Measurements from ENCODE around the gene TIPRL.
"Not testable (repeated sequence)": the region's sequence is repeated elsewhere in the genome, so short reads cannot be mapped to it uniquely, and the experiment has no call there.

TIPRL gene

GRCh38 chr1:168159251-168159650 is 19.5 kb upstream of the TIPRL start:
- no peak for DNase-seq (ENCODE audit: low read depth in 3 of 3)

DNA sequence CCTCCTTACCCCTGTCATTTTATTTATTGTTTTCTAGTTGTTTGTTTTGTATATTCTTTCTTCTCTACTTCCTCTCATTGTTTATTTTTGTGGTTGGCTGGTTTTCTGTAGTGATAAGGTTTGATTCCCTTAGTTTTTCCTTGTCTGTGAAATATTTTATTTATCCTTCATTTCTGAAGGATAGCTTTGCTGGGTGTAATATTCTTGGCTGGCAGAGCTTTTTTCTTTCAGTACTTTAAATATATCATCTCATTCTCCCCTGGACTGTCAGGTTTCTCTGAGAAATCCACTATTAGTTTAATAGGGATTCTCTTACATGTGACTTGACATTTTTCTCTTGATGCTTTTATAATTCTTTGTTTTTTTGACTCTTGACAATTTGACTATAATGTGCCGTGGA is 18.8 kb upstream of the TIPRL start:
- DNase-seq (ENCODE audit: low read depth in 3 of 3) = no peak

DNA sequence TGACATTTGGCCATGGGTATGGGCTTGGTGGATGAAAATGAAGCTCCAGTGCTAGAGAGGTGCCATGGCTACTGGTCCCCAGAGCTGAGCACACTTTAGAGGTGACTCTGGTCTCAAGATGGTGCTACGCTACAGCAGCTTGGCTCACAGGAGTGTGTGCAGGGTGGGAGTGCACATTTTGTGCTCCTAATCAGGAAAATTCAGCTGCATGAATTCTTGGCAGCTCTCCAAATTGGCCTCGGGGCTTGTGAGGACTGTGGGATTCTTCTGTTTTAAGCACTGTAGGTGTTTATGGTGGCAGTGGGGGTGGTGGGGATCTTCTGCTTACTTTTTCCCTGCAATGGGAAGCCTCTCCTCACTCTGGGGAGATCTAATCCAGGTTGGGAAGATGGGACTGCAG is 17.3 kb upstream of the TIPRL start:
- no peak for DNase-seq (ENCODE audit: low read depth in 3 of 3)

GRCh38 chr1:168163670-168164069 is 15.1 kb upstream of the TIPRL start:
- no peak for DNase-seq (ENCODE audit: low read depth in 3 of 3)

GRCh38 chr1:168164771-168165170 is 14.0 kb upstream of the TIPRL start:
- DNase-seq (ENCODE audit: low read depth in 3 of 3) = no peak

- DNase-seq (ENCODE audit: low read depth in 3 of 3) = no peak
Observed at GRCh38 chr1:168167806-168168205, 11.0 kb upstream of the TIPRL start.

- DNase-seq (ENCODE audit: low read depth in 3 of 3) = no peak
Observed at GRCh38 chr1:168170564-168171508, 7.9 kb upstream of the TIPRL start.

DNA sequence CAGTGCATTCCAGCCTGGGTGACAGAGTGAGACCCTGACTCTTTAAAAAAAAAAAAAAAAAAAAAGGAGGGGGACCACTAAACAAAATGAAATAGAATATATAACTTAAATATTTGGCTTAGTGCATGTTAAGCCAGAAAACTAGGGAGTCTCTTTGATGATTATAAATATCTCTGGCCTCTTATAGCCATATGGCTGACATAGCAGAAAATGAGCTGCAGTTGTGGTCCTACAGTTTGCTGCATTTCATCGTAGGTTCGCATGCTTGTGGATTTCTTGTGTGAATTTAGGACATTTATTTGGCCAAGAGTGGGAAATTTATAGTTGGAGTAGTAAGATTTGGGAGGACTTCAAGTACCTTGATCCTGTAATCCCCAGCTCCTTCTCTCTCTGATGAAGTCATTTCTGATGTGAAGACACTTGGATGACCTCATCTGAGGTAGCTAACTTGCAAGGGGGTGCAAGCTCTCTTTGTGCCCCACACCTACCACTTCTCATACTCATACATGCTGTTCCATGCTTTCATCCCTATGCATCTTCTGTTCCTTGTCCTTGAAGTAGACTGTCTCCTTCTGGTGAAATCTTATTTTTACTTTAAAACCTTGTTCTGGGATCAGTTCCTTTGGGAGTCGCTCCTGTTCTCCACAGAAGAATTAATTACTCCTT is 6.4 kb upstream of the TIPRL start:
- DNase-seq (ENCODE audit: low read depth in 3 of 3) = no peak

- no peak for DNase-seq (ENCODE audit: low read depth in 3 of 3)
Observed at GRCh38 chr1:168178227-168178637, 530 bp upstream of the TIPRL start.

DNA sequence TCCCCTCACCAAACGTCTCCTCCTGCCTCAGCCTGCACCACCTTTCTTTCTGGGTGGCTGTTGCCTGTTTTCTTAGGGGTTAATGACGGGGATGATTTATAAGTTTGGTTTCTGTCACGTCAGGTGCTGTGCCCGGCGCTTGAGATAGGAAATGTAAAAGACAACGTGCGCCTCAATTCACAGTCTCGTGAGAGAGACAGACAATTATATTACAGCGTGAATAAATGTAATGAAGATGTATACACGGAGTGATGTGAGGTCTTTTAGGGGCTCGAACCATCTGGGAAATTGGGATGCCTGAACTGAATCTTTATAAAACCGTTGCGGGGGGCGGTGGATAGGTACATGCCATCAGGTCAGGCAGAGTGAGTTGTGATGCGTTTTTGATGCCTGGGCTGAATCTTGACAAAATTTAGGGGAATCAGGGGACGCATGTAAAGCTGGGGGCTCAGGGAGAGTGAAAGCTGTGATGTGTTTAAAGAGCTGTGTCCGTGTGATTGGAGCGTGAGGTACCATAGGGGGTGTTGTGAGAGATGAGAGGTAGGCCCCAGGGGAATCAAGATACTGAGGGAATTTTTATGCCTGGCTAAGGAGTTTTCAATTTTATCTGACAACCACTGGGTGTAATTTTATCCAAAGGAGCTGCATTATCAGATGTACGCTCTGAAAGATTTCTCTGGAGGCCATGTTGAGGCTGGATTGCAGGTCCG is 831 bp downstream of the TIPRL start:
- DNase-seq (ENCODE audit: low read depth in 3 of 3) = no peak

DNA sequence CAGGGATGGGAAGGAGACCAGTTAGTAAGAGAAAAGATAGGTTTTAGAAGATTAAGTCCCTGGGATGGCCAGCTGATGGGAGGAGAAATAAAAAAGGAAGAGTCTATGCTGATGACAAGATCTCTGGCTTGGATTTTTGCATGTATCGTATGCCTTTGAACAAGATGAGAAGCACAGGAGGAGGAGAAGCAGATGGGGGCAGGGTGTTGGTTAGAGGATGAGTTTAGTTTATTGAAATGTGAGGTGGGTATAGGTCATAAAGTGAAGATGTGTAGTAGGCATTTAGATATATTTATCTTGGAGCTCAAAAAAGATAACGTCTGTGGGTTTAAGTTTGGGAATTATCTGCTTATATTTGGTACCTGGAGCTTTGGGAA is 1.4 kb downstream of the TIPRL start:
- no peak for DNase-seq (ENCODE audit: low read depth in 3 of 3)

DNA sequence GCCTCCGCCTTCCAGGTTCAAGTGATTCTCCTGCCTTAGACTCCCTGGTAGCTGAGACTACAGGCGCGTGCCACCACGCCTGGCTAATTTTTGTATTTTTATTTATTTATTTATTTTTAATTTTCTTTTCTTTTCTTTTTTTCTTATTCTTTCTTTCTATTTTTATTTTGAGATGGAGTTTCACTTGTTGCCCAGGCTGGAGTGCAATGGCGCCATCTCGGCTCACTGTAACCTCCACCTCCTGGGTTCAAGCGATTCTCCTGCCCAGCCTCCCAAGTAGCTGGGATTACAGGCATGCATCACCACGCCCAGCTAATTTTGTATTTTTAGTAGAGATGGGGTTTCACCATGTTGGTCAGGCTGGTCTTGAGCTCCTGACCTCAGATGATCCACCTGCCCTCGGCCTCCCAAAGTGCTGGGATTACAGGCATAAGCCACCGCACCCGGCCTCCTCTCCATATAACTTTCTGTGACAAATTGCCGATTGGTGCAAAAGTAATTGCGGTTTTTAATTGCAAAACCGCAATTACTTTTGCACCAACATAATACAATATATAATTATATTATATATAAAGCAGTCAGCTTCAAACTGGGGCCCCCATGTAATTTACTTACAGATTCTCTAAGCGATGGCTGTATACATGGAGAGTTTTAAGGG is 2.4 kb downstream of the TIPRL start:
- DNase-seq (ENCODE audit: low read depth in 3 of 3) = not testable (repeated sequence)

DNA sequence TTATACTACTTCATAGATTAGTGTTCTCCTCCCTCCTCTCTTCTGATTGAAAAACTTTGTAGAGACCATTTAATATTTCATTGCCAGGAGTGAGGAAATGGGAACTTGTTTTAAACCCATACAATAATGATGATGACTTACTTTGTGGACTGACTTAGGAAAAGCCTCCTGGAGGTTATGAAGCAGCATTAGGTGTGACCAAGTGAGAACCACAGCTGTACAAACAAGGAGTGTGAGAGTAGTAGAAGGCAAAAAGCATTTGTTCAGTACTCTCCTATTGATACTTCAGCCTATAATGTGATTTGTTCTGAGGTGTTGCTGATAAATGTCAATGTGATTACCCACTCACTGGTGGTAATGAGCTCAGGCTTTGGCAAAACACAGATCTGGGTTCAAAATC is 8.4 kb downstream of the TIPRL start:
- DNase-seq (ENCODE audit: low read depth in 3 of 3) = no peak

DNA sequence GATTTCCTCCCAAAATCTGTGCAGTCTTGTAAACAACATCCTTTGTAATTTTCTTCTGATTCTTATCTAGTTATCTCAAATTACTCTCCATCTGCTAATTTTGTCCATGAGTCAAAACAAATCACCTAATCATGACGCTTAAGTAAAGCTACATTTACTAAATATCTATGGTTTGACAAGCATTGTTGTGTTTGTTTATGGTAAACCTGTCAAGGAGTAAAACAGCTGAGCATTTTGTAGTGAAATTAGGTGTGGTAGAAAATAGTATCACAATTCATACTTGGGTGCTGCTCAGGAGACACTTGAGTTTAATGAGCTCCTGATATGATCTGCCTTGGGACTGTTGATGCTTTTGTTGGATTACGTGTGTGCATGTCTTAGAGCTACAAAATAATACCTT is 11.6 kb downstream of the TIPRL start:
- no peak for DNase-seq (ENCODE audit: low read depth in 3 of 3)

- DNase-seq (ENCODE audit: low read depth in 3 of 3) = no peak
Observed at GRCh38 chr1:168195199-168196135, 16.7 kb downstream of the TIPRL start.

GRCh38 chr1:168199056-168199455 is 20.3 kb downstream of the TIPRL start:
- DNase-seq (ENCODE audit: low read depth in 3 of 3) = no peak

- DNase-seq (ENCODE audit: low read depth in 3 of 3) = no peak
Observed at GRCh38 chr1:168202941-168203654, 24.3 kb downstream of the TIPRL start.

GRCh38 chr1:168206111-168206510 is 27.3 kb downstream of the TIPRL start:
- no peak for DNase-seq (ENCODE audit: low read depth in 3 of 3)

DNA sequence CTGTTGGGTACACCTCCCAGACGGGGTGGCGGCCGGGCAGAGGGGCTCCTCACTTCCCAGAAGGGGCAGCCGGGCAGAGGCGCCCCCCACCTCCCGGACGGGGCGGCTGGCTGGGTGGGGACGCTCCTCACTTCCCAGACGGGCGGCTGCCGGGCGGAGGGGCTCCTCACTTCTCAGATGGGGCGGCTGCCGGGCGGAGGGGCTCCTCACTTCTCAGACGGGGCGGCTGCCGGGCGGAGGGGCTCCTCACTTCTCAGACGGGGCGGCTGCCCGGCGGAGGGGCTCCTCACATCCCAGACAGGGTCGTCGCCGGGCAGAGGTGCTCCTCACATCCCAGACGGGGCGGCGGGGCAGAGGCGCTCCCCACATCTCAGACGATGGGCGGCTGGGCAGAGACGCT is 28.9 kb downstream of the TIPRL start:
- not testable (repeated sequence) for DNase-seq (ENCODE audit: low read depth in 3 of 3)

DNA sequence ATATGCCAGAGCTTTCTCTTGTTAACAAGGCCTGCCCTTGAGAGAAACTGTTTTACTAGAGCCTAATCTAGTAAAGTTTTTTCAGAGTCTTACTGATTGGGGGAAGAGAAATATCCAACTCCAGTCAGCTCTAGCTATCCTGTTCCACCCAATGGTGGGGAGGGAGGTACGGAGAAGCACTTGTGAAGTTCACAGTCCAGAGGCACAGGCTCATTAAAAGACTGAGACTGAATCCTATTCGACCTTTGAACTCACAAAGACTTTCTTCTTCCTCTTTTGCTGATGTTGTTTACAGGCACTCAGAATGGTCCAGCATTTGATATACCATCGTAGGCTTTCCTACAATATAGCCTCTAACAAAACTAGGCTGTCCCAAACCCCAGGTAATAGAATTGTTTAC is 31.6 kb downstream of the TIPRL start:
- no peak for DNase-seq (ENCODE audit: low read depth in 3 of 3)

All from stimulated activated CD4-positive, alpha-beta T cell treated with anti-CD3 and anti-CD28 coated beads, TNF-alpha, amount 100 ng/mL, for 4 hours (primary cell).